HFFc6 (cell line): ENCODE data around the gene CYP2U1. TPM values are rescaled to one million over a fixed set of nuclear protein-coding genes. Genes with fewer than 3 reads are reported as not detected.

Experiments
- DNase-seq: peaks from one replicate; pipeline ENCODE4 v3.0.0-alpha.2; 2018
- H3K27ac Mint-ChIP-seq: 2 replicates; pipeline ENCODE4 v1.8.0; 2020; ENCODE audit warnings: mild to moderate bottlenecking, mixed read lengths
- H3K27me3 Mint-ChIP-seq: 2 replicates; pipeline ENCODE4 v1.8.0; 2021; ENCODE audit warnings: mild to moderate bottlenecking, moderate library complexity, mixed read lengths; ENCODE audit not compliant: insufficient read depth
- H3K36me3 Mint-ChIP-seq: 2 replicates; pipeline ENCODE4 v1.8.0; 2021; ENCODE audit warnings: low read depth, mixed read lengths
- H3K4me1 Mint-ChIP-seq: 2 replicates; pipeline ENCODE4 v1.8.0; 2020; ENCODE audit warnings: low read depth, mixed read lengths
- H3K4me3 Mint-ChIP-seq: 2 replicates; pipeline ENCODE4 v1.8.0; 2020; ENCODE audit warnings: mild to moderate bottlenecking, moderate library complexity, mixed read lengths
- H3K9me3 Mint-ChIP-seq: 2 replicates; pipeline ENCODE4 v1.8.0; 2020; ENCODE audit warnings: mild to moderate bottlenecking, mixed read lengths
- total RNA-seq, 6 experiments: library from RNA; stranded (reverse); fragmentation: NEBNext Ultra II Directional; extraction: Animal tissue kit (Norgen Biotek cat#: 25700); gene quantifications; 2 replicates in 1 of 6; 3 replicates in 5 of 6; pipeline ENCODE4 v1.2.3, GENCODE V29; 2021
- TF ChIP-seq, protein P1 (sequence below): fragments of 200-600 bp; sonication (generic); IDR thresholded peaks from 2 replicates; pipeline ENCODE4 v1.5.0; 2021; ENCODE audit warnings: antibody characterized with exemption, mild to moderate bottlenecking

Gene CYP2U1
- total RNA-seq, 6 experiments from 2014 or later, result 17.7 to 25.5 (median 21.7) TPM

DNA sequence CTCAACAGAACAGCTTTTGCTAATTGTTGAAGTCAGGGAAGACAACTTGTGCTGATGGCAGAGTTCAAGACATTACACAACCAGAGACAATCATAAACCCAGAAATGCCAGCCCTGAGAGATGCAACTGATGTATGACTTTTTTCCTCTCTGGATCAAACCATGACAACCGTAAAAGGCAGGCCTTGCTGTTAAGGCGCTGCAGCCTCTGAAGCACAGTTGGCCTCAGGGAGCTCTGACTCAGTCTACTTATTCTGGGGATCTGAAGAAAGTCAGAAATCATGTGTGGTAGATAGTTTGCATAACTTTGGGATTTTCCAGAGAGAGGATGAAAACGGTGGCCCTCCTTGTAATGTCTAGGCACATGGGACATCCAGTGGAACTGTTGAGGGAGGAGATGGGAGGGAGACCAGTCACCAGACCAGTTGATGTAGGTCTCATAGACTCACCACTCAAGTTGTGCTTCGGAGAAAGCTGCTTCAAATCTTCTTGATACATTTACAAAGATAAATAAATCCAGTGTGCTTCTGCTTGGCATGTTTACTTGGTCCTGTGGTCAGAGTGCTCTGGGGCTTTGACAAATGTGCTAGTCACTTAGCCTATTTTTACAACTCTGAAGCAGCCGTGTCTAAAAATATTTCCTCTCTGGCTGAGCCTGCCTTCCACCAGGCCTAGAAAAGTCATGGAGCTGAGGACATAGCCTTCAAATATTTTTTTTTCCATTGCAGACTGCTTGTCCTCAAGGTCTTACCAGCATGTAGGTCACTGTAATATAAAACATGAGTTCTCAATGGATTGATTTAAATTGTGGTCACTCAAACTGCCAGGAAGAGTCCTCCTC, 65.8 kb downstream of the CYP2U1 start:
- peak; percentile 90 for DNase-seq
- TF ChIP-seq, protein P1, sequence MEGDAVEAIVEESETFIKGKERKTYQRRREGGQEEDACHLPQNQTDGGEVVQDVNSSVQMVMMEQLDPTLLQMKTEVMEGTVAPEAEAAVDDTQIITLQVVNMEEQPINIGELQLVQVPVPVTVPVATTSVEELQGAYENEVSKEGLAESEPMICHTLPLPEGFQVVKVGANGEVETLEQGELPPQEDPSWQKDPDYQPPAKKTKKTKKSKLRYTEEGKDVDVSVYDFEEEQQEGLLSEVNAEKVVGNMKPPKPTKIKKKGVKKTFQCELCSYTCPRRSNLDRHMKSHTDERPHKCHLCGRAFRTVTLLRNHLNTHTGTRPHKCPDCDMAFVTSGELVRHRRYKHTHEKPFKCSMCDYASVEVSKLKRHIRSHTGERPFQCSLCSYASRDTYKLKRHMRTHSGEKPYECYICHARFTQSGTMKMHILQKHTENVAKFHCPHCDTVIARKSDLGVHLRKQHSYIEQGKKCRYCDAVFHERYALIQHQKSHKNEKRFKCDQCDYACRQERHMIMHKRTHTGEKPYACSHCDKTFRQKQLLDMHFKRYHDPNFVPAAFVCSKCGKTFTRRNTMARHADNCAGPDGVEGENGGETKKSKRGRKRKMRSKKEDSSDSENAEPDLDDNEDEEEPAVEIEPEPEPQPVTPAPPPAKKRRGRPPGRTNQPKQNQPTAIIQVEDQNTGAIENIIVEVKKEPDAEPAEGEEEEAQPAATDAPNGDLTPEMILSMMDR, result no peak
- Mint-ChIP-seq H3K27ac (peak overlapping the region; percentile 91), H3K9me3 (no peaks in the 10 kb centered on the region), H3K4me3 (peak overlapping the region; percentile 68), H3K4me1 (peaks cover 69% of the 10 kb centered on the region), H3K36me3 (peaks cover 21% of the 10 kb centered on the region), H3K27me3 (no peaks in the 10 kb centered on the region)

DNA sequence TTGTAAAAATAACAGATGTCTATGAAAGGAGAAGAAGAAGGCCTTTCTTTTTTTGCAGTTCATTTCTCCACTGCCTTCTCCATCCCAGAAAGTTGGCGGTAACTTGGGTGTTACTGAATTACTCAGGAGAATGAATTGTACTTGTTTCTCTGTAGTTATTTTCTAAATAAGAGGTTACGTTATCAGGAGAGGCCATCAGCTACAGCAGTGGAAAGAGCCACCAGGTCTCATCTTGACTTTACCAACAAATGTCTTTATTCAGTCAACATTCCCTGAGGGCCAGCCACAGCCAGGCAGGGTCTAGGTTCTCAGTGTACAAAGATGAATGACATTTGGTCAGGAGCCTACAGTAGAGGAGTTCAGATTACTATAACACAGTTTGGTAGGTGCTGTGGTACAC, 66.4 kb downstream of the CYP2U1 start:
- peaks cover 69% of the 10 kb centered on the region for H3K4me1 Mint-ChIP-seq
- no peak for DNase-seq
- no peaks in the 10 kb centered on the region for H3K27me3 Mint-ChIP-seq
- peaks cover 21% of the 10 kb centered on the region for H3K36me3 Mint-ChIP-seq
- H3K27ac Mint-ChIP-seq, result peak overlapping the region; percentile 91
- H3K4me3 Mint-ChIP-seq, result peak overlapping the region; percentile 68
- TF ChIP-seq, protein P1, result no peak
- H3K9me3 Mint-ChIP-seq, result no peaks in the 10 kb centered on the region

DNA sequence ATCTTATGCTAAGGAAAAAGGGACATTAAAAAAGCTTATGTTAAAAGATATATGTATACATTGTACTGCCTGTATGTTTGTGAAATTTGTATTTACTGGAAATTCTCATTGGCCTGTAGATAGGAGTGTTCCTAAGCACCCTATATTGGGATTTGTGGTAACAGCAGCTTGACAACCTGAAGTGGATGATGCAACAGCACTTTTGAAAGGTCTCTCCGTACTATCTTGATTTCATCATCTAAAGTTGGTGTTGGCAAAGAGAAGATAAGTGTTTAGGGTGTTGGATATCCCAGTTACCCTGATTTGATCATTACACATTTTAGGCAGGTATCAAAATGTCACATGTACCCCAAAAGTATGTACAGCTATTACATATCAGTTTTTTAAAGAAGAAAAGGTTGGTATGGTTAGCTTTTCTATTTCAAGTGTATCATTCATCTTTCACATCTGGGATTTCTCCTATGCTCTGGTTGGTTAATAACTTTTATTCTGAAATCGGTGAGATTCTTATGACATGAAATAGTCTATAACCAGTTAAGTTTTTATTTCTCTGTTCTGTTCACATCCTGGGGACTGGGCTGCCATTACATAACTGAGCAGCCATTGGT, 68.7 kb downstream of the CYP2U1 start:
- H3K4me3 Mint-ChIP-seq, result no peak overlapping the region
- TF ChIP-seq, protein P1, result no peak
- H3K4me1 Mint-ChIP-seq, result peaks cover 65% of the 10 kb centered on the region
- no peaks in the 10 kb centered on the region for H3K27me3 Mint-ChIP-seq
- no peaks in the 10 kb centered on the region for H3K9me3 Mint-ChIP-seq
- peaks cover 21% of the 10 kb centered on the region for H3K36me3 Mint-ChIP-seq
- no peak overlapping the region for H3K27ac Mint-ChIP-seq
- DNase-seq, result no peak

DNA sequence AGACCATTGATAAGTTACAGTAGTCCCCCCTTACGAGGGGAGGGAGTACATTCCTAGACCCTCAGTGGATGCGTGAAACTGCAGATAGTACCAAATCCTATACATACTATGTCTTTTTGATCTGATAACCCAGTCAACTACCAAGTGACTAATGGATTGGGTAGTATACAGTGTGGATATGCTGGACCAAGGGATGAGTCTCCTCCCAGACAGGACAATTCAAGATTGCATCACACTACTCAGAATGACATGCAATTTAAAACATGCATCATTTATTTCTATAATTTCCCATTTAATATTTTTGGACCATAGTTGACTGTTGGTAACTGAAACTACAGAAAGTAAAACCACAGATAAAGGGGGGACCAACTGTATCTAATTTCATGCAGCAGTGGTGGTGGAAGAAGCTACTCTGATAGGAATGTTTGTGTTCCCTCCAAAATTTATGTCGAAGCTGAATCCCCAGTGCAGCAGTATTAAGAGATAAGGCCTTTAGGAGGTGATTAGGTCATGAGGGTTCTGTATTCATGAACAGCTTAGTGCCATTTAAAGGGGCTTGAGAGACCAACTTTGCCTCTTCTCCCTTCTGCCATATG, 70.3 kb downstream of the CYP2U1 start:
- H3K27ac Mint-ChIP-seq, result no peak overlapping the region
- H3K4me3 Mint-ChIP-seq, result no peak overlapping the region
- H3K36me3 Mint-ChIP-seq, result peaks cover 15% of the 10 kb centered on the region
- H3K27me3 Mint-ChIP-seq, result no peaks in the 10 kb centered on the region
- no peaks in the 10 kb centered on the region for H3K9me3 Mint-ChIP-seq
- peak; percentile 15 for DNase-seq
- peaks cover 65% of the 10 kb centered on the region for H3K4me1 Mint-ChIP-seq
- TF ChIP-seq, protein P1, result no peak

Other genes with a start within 250 kb of the CYP2U1 start
- gene PAPSS1, start 211.3 kb upstream of the CYP2U1 start, total RNA-seq, result 10 to 100 TPM; 55.5 to 64.7 (median 62.9) TPM
- gene SGMS2, start 106.6 kb upstream of the CYP2U1 start, total RNA-seq, result 10 to 100 TPM; 30.5 to 45.9 (median 34.7) TPM
- 10 to 100 TPM; 28.9 to 35.5 (median 32.8) TPM for gene HADH, start 58.3 kb downstream of the CYP2U1 start, total RNA-seq
- gene LEF1, start 237.4 kb downstream of the CYP2U1 start, total RNA-seq, result under 1 TPM in 3 of 6 experiments, not detected in 3; 0.22 to 0.37 (median 0.31) TPM